Kidney epithelial cell (primary cell): ENCODE data around the gene ACOT12. TPM values are rescaled to one million over a fixed set of nuclear protein-coding genes. Genes with fewer than 3 reads are reported as not detected.

ENCODE experiments used
- DNase-seq: peaks from one replicate; pipeline ENCODE4 v3.0.0-alpha.2; 2010; ENCODE audit warnings: low read depth
- H3K27me3 ChIP-seq: 2 replicates; pipeline ENCODE4 v1.6.0; 2011; ENCODE audit warnings: low read length; ENCODE audit not compliant: control insufficient read depth, insufficient read depth
- H3K36me3 ChIP-seq: 2 replicates; pipeline ENCODE4 v1.5.1; 2011; ENCODE audit warnings: low read length; ENCODE audit not compliant: control insufficient read depth, insufficient read depth
- H3K4me3 ChIP-seq: 2 replicates; pipeline ENCODE4 v1.5.1; 2011; ENCODE audit warnings: low read depth, mild to moderate bottlenecking, control low read depth, low read length
- CTCF ChIP-seq: IDR thresholded peaks from 2 replicates; pipeline ENCODE4 v1.5.1; 2011; ENCODE audit warnings: mild to moderate bottlenecking, moderate library complexity, low read length, control low read depth, inconsistent platforms; ENCODE audit not compliant: insufficient read depth, poor library complexity, severe bottlenecking
- total RNA-seq: library from RNA; depleted of rRNA; stranded (reverse); fragments of >200 nt; gene quantifications from 2 replicates; pipeline ENCODE4 v1.2.3, GENCODE V29; 2015

The ACOT12 gene
- total RNA-seq, 1 donor from 2014 or later: not detected

GRCh38 chr5:81397176-81397575 lies 3.2 kb upstream of the ACOT12 start:
- no peak for DNase-seq
- Histone ChIP-seq H3K36me3 (no peaks in the 10 kb centered on the region), H3K4me3 (no peak overlapping the region), H3K27me3 (peaks cover 1% of the 10 kb centered on the region)
- TF ChIP-seq CTCF: no peak

GRCh38 chr5:81395262-81395661 lies 1.3 kb upstream of the ACOT12 start:
- DNase-seq: no peak
- H3K4me3 ChIP-seq: no peak overlapping the region
- no peaks in the 10 kb centered on the region for H3K27me3 ChIP-seq
- no peak for TF ChIP-seq CTCF
- H3K36me3 ChIP-seq: no peaks in the 10 kb centered on the region

- peak; percentile 12 for TF ChIP-seq CTCF
- DNase-seq: no peak
- Histone ChIP-seq H3K4me3 (peak overlapping the region; percentile 40), H3K27me3 (no peaks in the 10 kb centered on the region), H3K36me3 (no peaks in the 10 kb centered on the region)
Measured at GRCh38 chr5:81393430-81393782, 528 bp downstream of the ACOT12 start.

GRCh38 chr5:81389025-81389424 lies 4.9 kb downstream of the ACOT12 start:
- no peaks in the 10 kb centered on the region for H3K27me3 ChIP-seq
- no peak overlapping the region for H3K4me3 ChIP-seq
- DNase-seq: no peak
- no peak for TF ChIP-seq CTCF
- H3K36me3 ChIP-seq: no peaks in the 10 kb centered on the region

- no peak for DNase-seq
Measured at GRCh38 chr5:81388169-81388568, 5.8 kb downstream of the ACOT12 start.

More at GRCh38 chr5:81388169-81388568, 5.8 kb downstream of the ACOT12 start:
- no peaks in the 10 kb centered on the region for H3K36me3 ChIP-seq
- no peak overlapping the region for H3K4me3 ChIP-seq
- no peaks in the 10 kb centered on the region for H3K27me3 ChIP-seq
- TF ChIP-seq CTCF: no peak
